Loucy (cell line): ENCODE data around the gene FHL3.

ENCODE experiments used
- EZH2phosphoT487 ChIP-seq: fragments of 200-600 bp; IDR thresholded peaks from 2 replicates; pipeline ENCODE4 v1.6.1; 2018; ENCODE audit warnings: antibody characterized with exemption, mild to moderate bottlenecking, moderate library complexity, borderline replicate concordance
- TF ChIP-seq, protein P1 (sequence below): fragments of 200-600 bp; sonication (generic); conservative IDR thresholded peaks from 2 replicates; pipeline ENCODE4 v1.5.1; 2014; ENCODE audit warnings: mild to moderate bottlenecking, antibody characterized with exemption, low read length

DNA sequence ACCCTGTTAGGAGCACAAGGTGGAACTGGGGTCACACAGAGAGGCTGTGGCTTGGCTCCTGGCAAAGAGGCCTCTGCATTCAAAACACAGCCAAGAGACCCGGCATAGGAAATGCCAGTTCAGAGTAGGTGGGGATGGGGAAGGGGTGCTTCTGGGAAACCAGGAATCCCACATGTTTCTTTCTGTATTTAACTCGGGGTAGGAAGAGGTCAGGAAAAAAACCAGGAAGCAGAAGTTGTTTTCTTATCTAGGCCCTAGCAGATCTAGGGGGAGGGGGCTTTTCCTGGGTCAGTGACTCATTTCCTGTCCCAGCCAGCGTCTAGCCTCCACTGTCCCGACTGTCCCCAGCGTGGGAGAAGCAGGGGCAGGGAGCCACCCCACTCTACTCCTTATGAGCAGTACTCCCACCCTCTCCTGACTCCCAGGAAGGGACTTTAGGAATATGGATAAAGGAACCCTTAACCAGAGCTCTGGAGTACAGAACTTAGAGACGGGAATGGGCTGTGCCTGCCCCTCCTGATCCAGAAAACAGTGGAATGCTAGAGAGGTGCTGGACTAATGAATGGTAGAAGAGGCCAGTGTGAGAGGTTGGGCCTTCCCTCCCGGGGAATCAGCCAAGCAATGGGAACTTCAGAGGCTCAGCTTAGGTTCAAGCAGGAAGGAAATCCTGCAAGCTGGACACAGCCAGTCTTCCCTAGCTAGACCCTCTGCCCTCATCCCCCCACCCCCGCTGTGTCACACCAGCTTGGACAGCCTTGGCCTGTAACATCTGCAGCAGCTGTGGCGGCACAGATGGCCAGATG, 5.7 kb downstream of the FHL3 start:
- TF ChIP-seq, protein P1, sequence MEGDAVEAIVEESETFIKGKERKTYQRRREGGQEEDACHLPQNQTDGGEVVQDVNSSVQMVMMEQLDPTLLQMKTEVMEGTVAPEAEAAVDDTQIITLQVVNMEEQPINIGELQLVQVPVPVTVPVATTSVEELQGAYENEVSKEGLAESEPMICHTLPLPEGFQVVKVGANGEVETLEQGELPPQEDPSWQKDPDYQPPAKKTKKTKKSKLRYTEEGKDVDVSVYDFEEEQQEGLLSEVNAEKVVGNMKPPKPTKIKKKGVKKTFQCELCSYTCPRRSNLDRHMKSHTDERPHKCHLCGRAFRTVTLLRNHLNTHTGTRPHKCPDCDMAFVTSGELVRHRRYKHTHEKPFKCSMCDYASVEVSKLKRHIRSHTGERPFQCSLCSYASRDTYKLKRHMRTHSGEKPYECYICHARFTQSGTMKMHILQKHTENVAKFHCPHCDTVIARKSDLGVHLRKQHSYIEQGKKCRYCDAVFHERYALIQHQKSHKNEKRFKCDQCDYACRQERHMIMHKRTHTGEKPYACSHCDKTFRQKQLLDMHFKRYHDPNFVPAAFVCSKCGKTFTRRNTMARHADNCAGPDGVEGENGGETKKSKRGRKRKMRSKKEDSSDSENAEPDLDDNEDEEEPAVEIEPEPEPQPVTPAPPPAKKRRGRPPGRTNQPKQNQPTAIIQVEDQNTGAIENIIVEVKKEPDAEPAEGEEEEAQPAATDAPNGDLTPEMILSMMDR: no peak
- no peak for TF ChIP-seq EZH2phosphoT487
